H1 (cell line): ENCODE data around the gene FNIP2. TPM values are rescaled to one million over a fixed set of nuclear protein-coding genes. Genes with fewer than 3 reads are reported as not detected.

Experiments
- CTCF ChIA-PET: fragments of 300-600 bp; sonication (Branson Sonifier 250); formaldehyde crosslinking; loops from one replicate; lab custom pipeline; 2021; ENCODE audit not compliant: partially characterized antibody; lab: Charles Lee
- POLR2A ChIA-PET: fragments of 300-600 bp; sonication (Branson Sonifier 250); formaldehyde crosslinking; loops from one replicate; lab custom pipeline; 2021; ENCODE audit warnings: inconsistent platforms; ENCODE audit not compliant: partially characterized antibody; lab: Charles Lee
- DNase-seq, 2 experiments: peaks; one replicate each; pipeline versions ENCODE4 v3.0.0 to v3.0.0-alpha.2; 2010 to 2022; ENCODE audit warnings: low spot score in 2 of 2, low read depth in 1 of 2, mixed read lengths in 1 of 2
- FAIRE-seq: peaks from 2 replicates; lab custom pipeline; 2011; peaks lifted over from hg19 to GRCh38; lab: Jason Lieb, UNC
- H2AFZ ChIP-seq: 2 replicates; pipeline ENCODE4 v1.8.1; 2012; ENCODE audit warnings: low read length, inconsistent platforms
- H2AK5ac ChIP-seq: 2 replicates; pipeline ENCODE4 v1.6.1; 2013; ENCODE audit warnings: low read depth, low read length
- H2BK120ac ChIP-seq: replicated peaks from 2 replicates; pipeline ENCODE3; 2013; ENCODE audit warnings: low read depth, low read length, inconsistent platforms
- H2BK12ac ChIP-seq: 2 replicates; pipeline ENCODE4 v1.6.1; 2013; ENCODE audit warnings: low read depth, low read length
- H2BK15ac ChIP-seq: 2 replicates; pipeline ENCODE4 v1.6.1; 2013; ENCODE audit warnings: low read length
- H2BK20ac ChIP-seq: 2 replicates; pipeline ENCODE4 v1.6.1; 2013; ENCODE audit warnings: low read length
- H2BK5ac ChIP-seq: 2 replicates; pipeline ENCODE4 v1.6.1; 2013; ENCODE audit warnings: low read depth, low read length
- H3K14ac ChIP-seq: 2 replicates; pipeline ENCODE4 v1.6.1; 2013; ENCODE audit warnings: inconsistent platforms; ENCODE audit not compliant: insufficient read length
- H3K18ac ChIP-seq: 2 replicates; pipeline ENCODE4 v1.6.1; 2013; ENCODE audit warnings: low read length; ENCODE audit errors: extremely low read depth
- H3K23ac ChIP-seq: 2 replicates; pipeline ENCODE4 v1.6.1; 2013; ENCODE audit warnings: inconsistent platforms; ENCODE audit not compliant: insufficient read length
- H3K23me2 ChIP-seq: 2 replicates; pipeline ENCODE4 v1.6.1; 2013; ENCODE audit warnings: low read depth, low read length
- H3K27ac ChIP-seq: 2 replicates; pipeline ENCODE4 v1.6.1; 2011; ENCODE audit warnings: low read depth, low read length, inconsistent platforms
- H3K27me3 ChIP-seq, 4 experiments: replicated peaks in 1 of 4; 1 replicate in 1 of 4; 2 replicates in 3 of 4; pipeline versions ENCODE4 v1.6.1 to v1.8.1; 2011 to 2013; ENCODE audit warnings: low read length in 3 of 4, mild to moderate bottlenecking in 3 of 4, inconsistent platforms in 2 of 4, mixed read lengths in 2 of 4, moderate library complexity in 1 of 4; ENCODE audit not compliant: control insufficient read depth in 3 of 4, insufficient read depth in 3 of 4; ENCODE audit errors: extremely low read depth in 1 of 4
- H3K36me3 ChIP-seq, 4 experiments: 2 replicates each; pipeline versions ENCODE4 v1.6.1 to v1.8.1; 2011 to 2013; ENCODE audit warnings: mild to moderate bottlenecking in 4 of 4, low read length in 3 of 4, moderate library complexity in 2 of 4, control low read depth in 1 of 4, inconsistent platforms in 1 of 4; ENCODE audit not compliant: insufficient read depth in 4 of 4, control insufficient read depth in 2 of 4
- H3K4ac ChIP-seq: replicated peaks from 2 replicates; pipeline ENCODE3; 2013; ENCODE audit warnings: low read length, low read depth, mixed read lengths, inconsistent platforms; ENCODE audit not compliant: insufficient read length
- H3K4me1 ChIP-seq, 4 experiments: replicated peaks in 1 of 4; 1 replicate in 1 of 4; 2 replicates in 3 of 4; pipeline versions ENCODE4 v1.6.1 to v1.8.1; 2011 to 2013; ENCODE audit warnings: low read length in 3 of 4, inconsistent platforms in 2 of 4, mixed read lengths in 1 of 4; ENCODE audit not compliant: insufficient read depth in 4 of 4, control insufficient read depth in 3 of 4
- H3K4me2 ChIP-seq, 2 experiments: 2 replicates each; pipeline versions ENCODE4 v1.6.1 to v1.8.1; 2011 to 2013; ENCODE audit warnings: low read depth in 2 of 2, low read length in 2 of 2, control low read depth in 1 of 2, inconsistent platforms in 1 of 2, mild to moderate bottlenecking in 1 of 2; ENCODE audit not compliant: insufficient read depth in 1 of 2
- H3K4me3 ChIP-seq, 4 experiments: fragments of 200-600, 300-600 bp in 1 of 4; sonication (generic), shearing (Covaris generic), sonication (Bioruptor Twin) in 1 of 4; 2 replicates each; pipeline versions ENCODE4 v1.5.1 to v1.8.1; 2011 to 2016; ENCODE audit warnings: low read length in 4 of 4, low read depth in 3 of 4, control low read depth in 2 of 4, inconsistent platforms in 2 of 4, mild to moderate bottlenecking in 2 of 4, mixed read lengths in 1 of 4, moderate library complexity in 1 of 4; ENCODE audit not compliant: insufficient read depth in 2 of 4; ENCODE audit errors: extremely low read depth in 1 of 4
- H3K56ac ChIP-seq: replicated peaks from 2 replicates; pipeline ENCODE3; 2013; ENCODE audit warnings: low read depth, mild to moderate bottlenecking, mixed read lengths, low read length, inconsistent platforms; ENCODE audit not compliant: insufficient read length
- H3K79me1 ChIP-seq: 2 replicates; pipeline ENCODE4 v1.6.1; 2013; ENCODE audit warnings: low read depth, low read length, control low read depth
- H3K79me2 ChIP-seq, 2 experiments: 2 replicates each; pipeline versions ENCODE4 v1.6.1 to v1.8.1; 2012 to 2013; ENCODE audit warnings: low read length in 2 of 2, mild to moderate bottlenecking in 2 of 2, inconsistent platforms in 1 of 2; ENCODE audit not compliant: insufficient read depth in 2 of 2, control insufficient read depth in 1 of 2
- H3K9ac ChIP-seq, 4 experiments: replicated peaks in 1 of 4; 1 replicate in 1 of 4; 2 replicates in 3 of 4; pipeline versions ENCODE4 v1.6.1 to v1.8.1; 2011 to 2013; ENCODE audit warnings: low read depth in 3 of 4, low read length in 3 of 4, control low read depth in 2 of 4, mild to moderate bottlenecking in 2 of 4, moderate library complexity in 2 of 4, inconsistent platforms in 1 of 4; ENCODE audit errors: extremely low read depth in 1 of 4
- H3K9me3 ChIP-seq, 2 experiments: 2 replicates each; pipeline versions ENCODE4 v1.6.1 to v1.8.1; 2012 to 2013; ENCODE audit warnings: mild to moderate bottlenecking in 2 of 2, moderate library complexity in 2 of 2, control low read depth in 1 of 2, inconsistent platforms in 1 of 2, low read depth in 1 of 2, low read length in 1 of 2, mixed read lengths in 1 of 2; ENCODE audit not compliant: insufficient read depth in 2 of 2
- H4K20me1 ChIP-seq, 2 experiments: replicated peaks in 1 of 2; 2 replicates each; pipeline versions ENCODE3 to v1.8.1; 2011 to 2013; ENCODE audit warnings: inconsistent platforms in 2 of 2, low read length in 2 of 2, mild to moderate bottlenecking in 1 of 2; ENCODE audit not compliant: insufficient read depth in 2 of 2, control insufficient read depth in 1 of 2
- H4K5ac ChIP-seq: 2 replicates; pipeline ENCODE4 v1.6.1; 2013; ENCODE audit warnings: low read length, low read depth, mixed read lengths, inconsistent platforms; ENCODE audit not compliant: insufficient read length
- H4K8ac ChIP-seq: 2 replicates; pipeline ENCODE4 v1.8.0; 2013; ENCODE audit warnings: mild to moderate bottlenecking, moderate library complexity, low read length, inconsistent platforms; ENCODE audit not compliant: insufficient read depth; ENCODE audit errors: extremely low read depth
- H4K91ac ChIP-seq: replicated peaks from 2 replicates; pipeline ENCODE3; 2013; ENCODE audit warnings: low read length, mixed read lengths, inconsistent platforms; ENCODE audit not compliant: insufficient read length
- BACH1 ChIP-seq: IDR thresholded peaks from 2 replicates; pipeline ENCODE4 v1.6.1; 2012; ENCODE audit warnings: low read length, improper control_type of control experiment
- BCL11A ChIP-seq, 2 experiments: IDR thresholded peaks; one replicate each; pipeline ENCODE4 v1.6.1; 2011; ENCODE audit warnings: low read depth in 2 of 2, low read length in 2 of 2, mild to moderate bottlenecking in 2 of 2
- CHD1 ChIP-seq: IDR thresholded peaks from 2 replicates; pipeline ENCODE4 v1.6.1; 2012; ENCODE audit warnings: low read depth, low read length, improper control_type of control experiment
- JUND ChIP-seq: IDR thresholded peaks from 2 replicates; pipeline ENCODE4 v1.6.1; 2011; ENCODE audit warnings: mild to moderate bottlenecking, improper control_type of control experiment, low read length
- NANOG ChIP-seq: IDR thresholded peaks from 2 replicates; pipeline ENCODE4 v1.6.1; 2011; ENCODE audit warnings: low read length, low read depth, mild to moderate bottlenecking, inconsistent platforms; ENCODE audit not compliant: insufficient read depth, poor library complexity, severe bottlenecking
- NRF1 ChIP-seq: IDR thresholded peaks from 2 replicates; pipeline ENCODE4 v1.6.1; 2011; ENCODE audit warnings: mild to moderate bottlenecking, low read depth, low read length, improper control_type of control experiment
- RBBP5 ChIP-seq: IDR thresholded peaks from 2 replicates; pipeline ENCODE4 v1.7.1; 2012; ENCODE audit warnings: low read depth, mild to moderate bottlenecking, inconsistent platforms, low read length, moderate library complexity, borderline replicate concordance
- RFX5 ChIP-seq: IDR thresholded peaks from 2 replicates; pipeline ENCODE4 v1.6.1; 2011; ENCODE audit warnings: low read depth, low read length, improper control_type of control experiment, borderline replicate concordance
- SRF ChIP-seq: IDR thresholded peaks from 2 replicates; pipeline ENCODE4 v1.6.1; 2011; ENCODE audit warnings: mild to moderate bottlenecking, low read depth, low read length, moderate library complexity
- SUZ12 ChIP-seq: fragments of 200-600 bp; sonication (generic); IDR thresholded peaks from 2 replicates; pipeline ENCODE4 v1.6.1; 2012; ENCODE audit warnings: mild to moderate bottlenecking, inconsistent platforms, low read length, moderate library complexity, mixed read lengths
- ZNF274 ChIP-seq: IDR thresholded peaks from 2 replicates; pipeline ENCODE4 v1.7.0; 2012; ENCODE audit warnings: low read length, borderline replicate concordance; ENCODE audit errors: extremely low read depth
- WGBS, 2 experiments: shearing (Covaris generic) in 1 of 2; methylation state at CpG; one replicate each; pipeline versions ENCODE4 v1.1.6 to v1.1.7; 2013 to 2015; ENCODE audit warnings: low lambda C conversion rate in 2 of 2, mixed read lengths in 2 of 2, inconsistent platforms in 1 of 2, low coverage in 1 of 2, missing lambda C conversion rate in 1 of 2; ENCODE audit not compliant: insufficient replicate concordance in 2 of 2, insufficient coverage in 1 of 2, insufficient read length in 1 of 2; ENCODE audit errors: extremely low coverage in 1 of 2, missing lambda C conversion rate in 1 of 2; 5-methylcytosine and 5-hydroxymethylcytosine counted together
- polyA plus RNA-seq, 7 experiments: library from polyadenylated mRNA; depleted of rRNA in 3 of 7; stranded (reverse) in 5 of 7; unstranded in 2 of 7; fragments of >200 nt in 5 of 7; fragments of 200-250 nt in 2 of 7; gene quantifications; 1 replicate in 5 of 7; 2 replicates in 1 of 7; 4 replicates in 1 of 7; pipeline versions ENCODE4 v1.2.1 to v1.2.3, GENCODE V29; 2011 to 2013; ENCODE audit warnings: missing spikeins in 2 of 7, mixed read lengths in 2 of 7
- total RNA-seq: library from RNA; stranded (reverse); fragmentation: NEBNext Ultra II Directional; extraction: Animal tissue kit (Norgen Biotek cat#: 25700); gene quantifications from 2 replicates; pipeline ENCODE4 v1.2.1, GENCODE V29; 2021
- TF ChIP-seq, protein P1 (sequence below): IDR thresholded peaks from 2 replicates; pipeline ENCODE4 v1.6.1; 2012; ENCODE audit warnings: low read length, inconsistent platforms

FNIP2 gene
- total and polyA plus RNA-seq, 2 of the 8 experiments (the other 6 are each of a cell fraction or from before 2014, with no cell fraction given), result 4.0 to 13.0 TPM

DNA sequence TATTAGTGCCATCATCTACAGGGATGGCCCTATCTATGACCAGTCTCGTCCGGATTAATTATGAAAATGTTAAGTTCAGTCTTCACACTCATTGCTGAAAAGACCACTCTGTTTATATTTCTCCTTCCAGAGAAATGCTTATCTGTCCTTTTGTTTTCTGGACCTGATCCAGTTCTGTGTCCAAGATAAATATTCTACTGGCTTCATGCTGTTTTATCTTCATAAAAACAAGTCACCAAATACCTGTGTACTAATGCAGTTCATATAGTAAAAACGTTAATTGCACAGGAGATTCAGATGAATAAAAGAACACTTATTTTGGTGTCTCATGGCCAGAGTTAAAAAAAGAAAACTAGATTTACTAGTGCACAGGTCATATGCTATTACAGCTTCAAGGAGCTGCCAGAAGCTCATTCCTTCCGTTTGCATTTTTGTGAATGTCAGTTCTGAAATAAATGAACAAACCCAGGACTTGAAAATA is 17.3 kb downstream of the FNIP2 start:
- Histone ChIP-seq H4K8ac (no peak overlapping the region), H3K14ac (no peak overlapping the region), H2AK5ac (no peak overlapping the region), H3K4me2 (no peak overlapping the region), H3K9me3 (no peaks in the 10 kb centered on the region), H3K4ac (no peak overlapping the region), H3K79me2 (peaks cover 0 to 28% of the 10 kb centered on the region in 2 experiments; a peak in 2 of 4 replicates), H4K91ac (no peak overlapping the region), H2BK5ac (no peak overlapping the region), H4K5ac (no peak overlapping the region), H2AFZ (no peak overlapping the region), H3K36me3 (no peaks in the 10 kb centered on the region), H4K20me1 (no peaks in the 10 kb centered on the region), H3K56ac (no peak overlapping the region), H2BK15ac (no peak overlapping the region), H3K18ac (no peak overlapping the region), H3K9ac (no peak overlapping the region), H3K79me1 (no peaks in the 10 kb centered on the region; the same call in 1 of the 2 replicates), H3K4me1 (peaks cover 0 to 2% (median 0%) of the 10 kb centered on the region in 4 experiments; a peak in 1 of 7 replicates), H3K4me3 (no peak overlapping the region), H3K23ac (no peak overlapping the region), H3K27me3 (no peaks in the 10 kb centered on the region), H3K27ac (no peak overlapping the region), H3K23me2 (no peaks in the 10 kb centered on the region), H2BK120ac (no peak overlapping the region), H2BK20ac (no peak overlapping the region), H2BK12ac (no peak overlapping the region)
- DNase-seq (no peak), FAIRE-seq (no peak)
- ChIA-PET CTCF (interaction anchor here (0.9 to 3.7 kb wide), 2 partner anchors 47 to 65 kb away, joined by 3 to 16 read pairs; no protein-coding TSS in a partner anchor), POLR2A (interaction anchor here (1.4 kb wide), 1 partner anchor 10 kb away, joined by 3 read pairs; no protein-coding TSS in a partner anchor)
- 80% methylated on average over 4 of the region's 4 CpGs; no CpG with 5 or more reads in 1 of the 2 experiments for WGBS, 2 experiments
- TF ChIP-seq, protein P1, sequence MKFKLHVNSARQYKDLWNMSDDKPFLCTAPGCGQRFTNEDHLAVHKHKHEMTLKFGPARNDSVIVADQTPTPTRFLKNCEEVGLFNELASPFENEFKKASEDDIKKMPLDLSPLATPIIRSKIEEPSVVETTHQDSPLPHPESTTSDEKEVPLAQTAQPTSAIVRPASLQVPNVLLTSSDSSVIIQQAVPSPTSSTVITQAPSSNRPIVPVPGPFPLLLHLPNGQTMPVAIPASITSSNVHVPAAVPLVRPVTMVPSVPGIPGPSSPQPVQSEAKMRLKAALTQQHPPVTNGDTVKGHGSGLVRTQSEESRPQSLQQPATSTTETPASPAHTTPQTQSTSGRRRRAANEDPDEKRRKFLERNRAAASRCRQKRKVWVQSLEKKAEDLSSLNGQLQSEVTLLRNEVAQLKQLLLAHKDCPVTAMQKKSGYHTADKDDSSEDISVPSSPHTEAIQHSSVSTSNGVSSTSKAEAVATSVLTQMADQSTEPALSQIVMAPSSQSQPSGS, result no peak
- TF ChIP-seq JUND, result no peak
- TF ChIP-seq CHD1, result no peak
- TF ChIP-seq BCL11A (IDR thresholded peaks at IDR 0.05; ENCODE audit: low read depth in 2 of 2, low read length in 2 of 2), result no peak
- no peak for TF ChIP-seq NANOG
- TF ChIP-seq ZNF274, result no peak
- no peak for TF ChIP-seq BACH1
- no peak for TF ChIP-seq RFX5
- TF ChIP-seq NRF1, result no peak
- no peak for TF ChIP-seq SRF
- TF ChIP-seq RBBP5, result no peak
- TF ChIP-seq SUZ12, result no peak
